Ectodermal cell (in vitro differentiated cells): ENCODE data around the gene MUC7.
"Not testable (repeated sequence)": the region's sequence is repeated elsewhere in the genome, so short reads cannot be mapped to it uniquely, and the experiment has no call there.

Experiments used
- H3K27ac ChIP-seq: 2 replicates; pipeline ENCODE4 v1.7.0; 2013; ENCODE audit warnings: mild to moderate bottlenecking, low read depth, low read length; ENCODE audit not compliant: insufficient read depth, poor library complexity, severe bottlenecking
- H3K27me3 ChIP-seq: 2 replicates; pipeline ENCODE4 v1.7.0; 2013; ENCODE audit warnings: mild to moderate bottlenecking, low read length; ENCODE audit not compliant: insufficient read depth, control insufficient read depth, poor library complexity, severe bottlenecking
- H3K36me3 ChIP-seq: one replicate; pipeline ENCODE4 v1.7.0; 2013; ENCODE audit warnings: low read length; ENCODE audit not compliant: control insufficient read depth, insufficient read depth
- H3K4me1 ChIP-seq: one replicate; pipeline ENCODE4 v1.7.0; 2013; ENCODE audit warnings: low read length; ENCODE audit not compliant: control insufficient read depth, insufficient read depth
- H3K4me3 ChIP-seq: 2 replicates; pipeline ENCODE4 v1.7.0; 2013; ENCODE audit warnings: low read depth, low read length, control low read depth; ENCODE audit not compliant: insufficient read depth
- H3K9me3 ChIP-seq: 2 replicates; pipeline ENCODE4 v1.7.0; 2013; ENCODE audit warnings: mild to moderate bottlenecking, low read length, moderate library complexity; ENCODE audit not compliant: control insufficient read depth
- WGBS, 2 experiments: methylation state at CpG; one replicate each; pipeline ENCODE4 v1.1.7; 2013; ENCODE audit warnings: missing lambda C conversion rate in 2 of 2; 5-methylcytosine and 5-hydroxymethylcytosine counted together

MUC7 gene

GRCh38 chr4:70496231-70496630 lies 24.2 kb downstream of the MUC7 start:
- Histone ChIP-seq H3K36me3 (no peaks in the 10 kb centered on the region), H3K9me3 (no peaks in the 10 kb centered on the region), H3K27ac (no peak overlapping the region), H3K4me3 (no peak overlapping the region), H3K4me1 (no peaks in the 10 kb centered on the region), H3K27me3 (no peaks in the 10 kb centered on the region)
- WGBS, 2 experiments = 87 to 89% methylated on average over 6 of the region's 6 CpGs

- H3K27me3 ChIP-seq, H3K36me3 ChIP-seq, H3K27ac ChIP-seq, H3K4me3 ChIP-seq, H3K9me3 ChIP-seq, H3K4me1 ChIP-seq: not testable (repeated sequence)
- WGBS, 2 experiments = 80 to 92% methylated on average over 7 of the region's 8 CpGs
Observed at GRCh38 chr4:70501838-70502237, 29.8 kb downstream of the MUC7 start.

DNA sequence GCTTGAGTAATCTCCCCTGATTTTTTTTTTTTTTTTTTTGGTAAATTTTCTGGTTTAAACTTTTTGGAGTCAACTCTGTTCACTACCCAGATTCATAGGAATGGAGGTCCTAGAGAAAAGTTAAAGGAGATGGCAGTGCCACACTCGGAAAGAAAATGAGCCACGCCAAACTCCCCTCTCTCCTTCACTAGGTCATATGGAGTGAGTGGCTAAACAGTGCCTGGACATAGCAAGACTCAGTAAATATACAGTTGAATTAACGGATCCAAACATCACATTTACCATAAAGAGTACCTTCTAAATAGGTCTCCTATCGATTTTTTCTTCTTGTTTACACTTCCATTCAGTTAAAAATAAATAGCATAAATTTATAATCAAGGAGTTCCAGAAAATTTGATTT lies 32.7 kb downstream of the MUC7 start:
- Histone ChIP-seq H3K4me1 (no peaks in the 10 kb centered on the region), H3K9me3 (no peaks in the 10 kb centered on the region), H3K27ac (no peak overlapping the region), H3K27me3 (no peaks in the 10 kb centered on the region), H3K4me3 (no peak overlapping the region), H3K36me3 (no peaks in the 10 kb centered on the region)
- WGBS, 2 experiments = 45 to 82% methylated on average over 2 to 4 of the region's 4 CpGs

GRCh38 chr4:70505151-70505748 lies 33.3 kb downstream of the MUC7 start:
- H3K27me3 ChIP-seq = no peaks in the 10 kb centered on the region
- WGBS, 2 experiments = 8 to 10% methylated on average over 6 to 7 of the region's 7 CpGs
- H3K27ac ChIP-seq = no peak overlapping the region
- no peaks in the 10 kb centered on the region for H3K36me3 ChIP-seq
- no peaks in the 10 kb centered on the region for H3K9me3 ChIP-seq
- no peak overlapping the region for H3K4me3 ChIP-seq
- no peaks in the 10 kb centered on the region for H3K4me1 ChIP-seq

DNA sequence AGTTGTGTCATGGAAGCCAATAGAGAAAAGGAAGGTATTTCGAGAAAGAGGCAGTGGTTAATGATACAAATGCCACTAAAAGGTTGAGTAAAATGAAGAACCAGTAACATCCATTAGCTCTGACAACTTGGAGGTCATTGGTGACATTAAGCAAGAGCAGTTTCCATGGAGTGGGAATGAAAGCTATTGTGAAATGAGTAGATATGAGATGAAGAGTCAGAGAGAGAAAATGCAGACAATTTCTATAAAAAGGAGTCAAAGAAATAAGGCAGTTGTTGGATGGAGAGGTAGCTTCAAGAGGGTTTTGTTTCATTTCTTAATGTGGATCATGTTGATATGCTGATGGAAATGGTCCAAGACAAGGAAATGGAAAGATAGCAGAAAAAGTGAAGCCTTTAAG lies 36.8 kb downstream of the MUC7 start:
- no peaks in the 10 kb centered on the region for H3K4me1 ChIP-seq
- 76 to 77% methylated on average over 1 of the region's 1 CpG for WGBS, 2 experiments
- H3K27ac ChIP-seq = no peak overlapping the region
- H3K27me3 ChIP-seq = no peaks in the 10 kb centered on the region
- no peaks in the 10 kb centered on the region for H3K36me3 ChIP-seq
- H3K9me3 ChIP-seq = no peaks in the 10 kb centered on the region
- H3K4me3 ChIP-seq = no peak overlapping the region

GRCh38 chr4:70511365-70511764 lies 39.4 kb downstream of the MUC7 start:
- Histone ChIP-seq H3K4me1 (no peaks in the 10 kb centered on the region), H3K9me3 (no peaks in the 10 kb centered on the region), H3K4me3 (no peak overlapping the region), H3K27me3 (no peaks in the 10 kb centered on the region), H3K36me3 (no peaks in the 10 kb centered on the region), H3K27ac (no peak overlapping the region)
- 85 to 97% methylated on average over 3 of the region's 3 CpGs for WGBS, 2 experiments

DNA sequence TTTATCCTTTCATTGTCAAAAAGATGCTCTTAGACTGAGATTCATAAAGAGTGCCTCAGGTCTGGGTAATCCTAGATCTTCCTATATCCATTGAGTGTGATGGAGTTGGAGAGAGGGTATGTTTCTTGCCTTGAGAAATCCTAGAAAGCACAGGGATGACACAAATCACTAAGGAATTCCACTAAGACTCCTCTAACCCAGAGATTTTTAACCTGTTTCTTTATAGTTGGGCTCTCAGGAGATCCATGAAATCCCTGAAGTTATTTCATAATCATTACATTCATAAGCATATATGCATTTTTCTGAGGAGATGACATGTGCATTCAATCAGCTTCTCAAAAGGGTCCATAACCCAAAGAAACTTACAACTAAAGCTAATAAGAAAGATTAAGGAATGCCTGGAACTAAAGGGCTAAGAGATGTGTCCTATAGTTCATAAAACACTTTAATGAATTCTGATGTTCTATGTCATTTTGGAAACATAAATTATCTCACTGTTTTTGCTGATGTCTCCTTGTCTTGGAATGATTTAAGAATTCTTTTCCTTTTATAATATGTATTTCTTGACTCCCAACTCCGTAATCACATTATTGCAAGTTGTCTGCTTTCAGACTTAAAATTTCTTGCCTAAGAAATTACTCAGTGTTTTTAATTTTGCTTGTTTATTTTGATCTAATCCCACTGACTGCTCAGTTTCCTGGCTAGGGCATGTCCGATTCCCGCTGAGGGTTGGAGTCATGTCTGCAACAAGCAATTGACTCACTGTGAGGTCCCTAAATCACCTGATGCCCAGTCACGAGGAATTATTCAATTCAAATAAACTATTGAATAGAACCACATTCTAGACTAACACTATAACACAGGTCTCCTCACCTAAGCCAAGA lies 43.6 kb downstream of the MUC7 start:
- Histone ChIP-seq H3K4me1 (no peaks in the 10 kb centered on the region), H3K27ac (no peak overlapping the region), H3K4me3 (no peak overlapping the region), H3K9me3 (no peaks in the 10 kb centered on the region), H3K27me3 (no peaks in the 10 kb centered on the region), H3K36me3 (no peaks in the 10 kb centered on the region)
- 93 to 95% methylated on average over 4 of the region's 4 CpGs for WGBS, 2 experiments

DNA sequence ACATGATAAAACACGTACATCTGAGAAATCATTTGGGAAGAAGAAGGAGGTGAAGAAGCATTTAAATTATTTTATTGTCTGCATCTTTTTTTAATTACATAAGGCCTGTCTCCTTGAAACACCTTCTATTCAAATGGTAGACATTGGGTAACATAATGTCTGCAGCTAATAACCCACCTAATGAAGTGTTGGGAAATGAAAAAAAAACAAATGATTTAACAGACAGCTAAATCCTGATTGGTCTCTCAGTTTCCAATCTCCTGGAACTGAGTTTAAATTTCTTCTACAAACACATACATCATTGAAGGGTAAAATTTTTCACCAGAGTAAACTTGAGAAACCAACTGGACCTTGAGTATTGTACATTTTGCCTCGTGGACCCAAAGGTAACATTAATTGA lies 46.3 kb downstream of the MUC7 start, which contains the start of gene AMTN:
AMTN (plus strand) TSS at position 301 of the 400 bp plus-strand sequence. CDS start 209 bp downstream, outside the sequence.
- no peaks in the 10 kb centered on the region for H3K4me1 ChIP-seq
- WGBS, 2 experiments = 73% methylated on average over 1 of the region's 2 CpGs; no CpG with 5 or more reads in 1 of the 2 experiments
- H3K27ac ChIP-seq = no peak within 1 kb of the TSS
- H3K4me3 ChIP-seq = no peak within 1 kb of the TSS
- H3K27me3 ChIP-seq = no peaks in the 10 kb centered on the region
- no peaks in the 10 kb centered on the region for H3K9me3 ChIP-seq
- H3K36me3 ChIP-seq = no peaks in the 10 kb centered on the region

- WGBS, 2 experiments = 68 to 70% methylated on average over 3 of the region's 3 CpGs
Observed at GRCh38 chr4:70518716-70519115, 46.7 kb downstream of the MUC7 start.

DNA sequence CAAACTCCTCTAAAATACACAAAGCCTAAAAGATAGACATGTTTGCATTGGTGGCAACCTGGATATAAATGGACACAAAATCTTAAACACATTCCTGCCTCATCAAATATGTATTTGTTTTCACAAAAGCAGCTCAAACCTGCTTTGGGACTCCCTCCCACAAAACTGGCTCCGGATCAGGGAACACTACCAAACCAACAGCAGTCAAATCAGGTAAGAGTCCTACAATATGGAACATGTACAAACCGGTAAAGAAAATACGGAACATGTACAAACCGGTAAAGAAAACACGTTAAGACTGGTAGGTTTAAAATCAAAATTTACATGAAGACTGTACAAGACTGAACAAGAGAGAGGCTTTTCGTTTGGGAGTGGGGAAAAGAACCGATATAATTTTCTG lies 50.6 kb downstream of the MUC7 start:
- Histone ChIP-seq H3K4me1 (no peaks in the 10 kb centered on the region), H3K36me3 (no peaks in the 10 kb centered on the region), H3K27me3 (no peaks in the 10 kb centered on the region), H3K4me3 (no peak overlapping the region), H3K9me3 (no peaks in the 10 kb centered on the region), H3K27ac (no peak overlapping the region)
- WGBS, 2 experiments = 91 to 92% methylated on average over 7 of the region's 7 CpGs

More at GRCh38 chr4:70518716-70519115, 46.7 kb downstream of the MUC7 start:
- Histone ChIP-seq H3K27ac (no peak overlapping the region), H3K36me3 (no peaks in the 10 kb centered on the region), H3K4me1 (no peaks in the 10 kb centered on the region), H3K27me3 (no peaks in the 10 kb centered on the region), H3K9me3 (no peaks in the 10 kb centered on the region), H3K4me3 (no peak overlapping the region)
